Hepatocyte (in vitro differentiated cells): Measurements from ENCODE around the gene FBLN2. TPM values are rescaled to one million over a fixed set of nuclear protein-coding genes. Genes with fewer than 3 reads are reported as not detected.

ENCODE experiments used
- DNase-seq: peaks from one replicate; pipeline ENCODE4 v3.0.0-alpha.2; 2016; ENCODE audit warnings: low spot score
- H2AFZ ChIP-seq: fragments of 200-600 bp; sonication (generic); 2 replicates; pipeline ENCODE4 v1.6.0; 2016; ENCODE audit warnings: antibody characterized with exemption, mild to moderate bottlenecking
- H3K27ac ChIP-seq: fragments of 200-600 bp; sonication (generic); 2 replicates; pipeline ENCODE4 v1.5.1; 2016; ENCODE audit warnings: mild to moderate bottlenecking
- H3K27me3 ChIP-seq: fragments of 200-600 bp; sonication (generic); 2 replicates; pipeline ENCODE4 v1.6.1; 2016
- H3K36me3 ChIP-seq: fragments of 200-600 bp; sonication (generic); replicated peaks from 2 replicates; pipeline ENCODE4 v1.5.1; 2016; ENCODE audit warnings: low read depth; ENCODE audit not compliant: insufficient read depth
- H3K4me1 ChIP-seq: fragments of 200-600 bp; sonication (generic); 2 replicates; pipeline ENCODE4 v1.5.1; 2016; ENCODE audit warnings: mild to moderate bottlenecking, moderate library complexity; ENCODE audit not compliant: insufficient read depth
- H3K4me2 ChIP-seq: fragments of 200-600 bp; sonication (generic); 2 replicates; pipeline ENCODE4 v1.6.0; 2016
- H3K4me3 ChIP-seq: fragments of 200-600 bp; sonication (generic); 2 replicates; pipeline ENCODE4 v1.5.1; 2016; ENCODE audit warnings: mild to moderate bottlenecking
- H3K79me2 ChIP-seq: fragments of 200-600 bp; sonication (generic); 2 replicates; pipeline ENCODE4 v1.6.0; 2017; ENCODE audit warnings: mild to moderate bottlenecking
- H3K9me2 ChIP-seq: fragments of 200-600 bp; sonication (generic); replicated peaks from 2 replicates; pipeline ENCODE4 v1.6.0; 2017; ENCODE audit warnings: mild to moderate bottlenecking; ENCODE audit not compliant: insufficient read depth
- H3K9me3 ChIP-seq: fragments of 200-600 bp; sonication (generic); 2 replicates; pipeline ENCODE4 v1.5.1; 2016; ENCODE audit warnings: low read depth, mild to moderate bottlenecking
- H4K20me1 ChIP-seq: fragments of 200-600 bp; sonication (generic); 2 replicates; pipeline ENCODE4 v1.6.0; 2016; ENCODE audit warnings: mild to moderate bottlenecking; ENCODE audit not compliant: insufficient read depth, poor library complexity, severe bottlenecking
- CTCF ChIP-seq: fragments of 200-600 bp; sonication (generic); IDR thresholded peaks from 2 replicates; pipeline ENCODE4 v1.5.1; 2016; ENCODE audit warnings: antibody characterized with exemption, mild to moderate bottlenecking; ENCODE audit not compliant: poor library complexity
- EZH2 ChIP-seq: fragments of 200-600 bp; sonication (generic); IDR thresholded peaks from 2 replicates; pipeline ENCODE4 v1.6.1; 2016; ENCODE audit warnings: antibody characterized with exemption, mild to moderate bottlenecking, borderline replicate concordance
- EZH2phosphoT487 ChIP-seq: fragments of 200-600 bp; sonication (generic); IDR thresholded peaks from one replicate; pipeline ENCODE4 v1.6.1; 2018; ENCODE audit warnings: antibody characterized with exemption, mild to moderate bottlenecking, low read depth, moderate library complexity; ENCODE audit not compliant: unreplicated experiment, severe bottlenecking
- WGBS: methylation state at CpG from one replicate; pipeline ENCODE4 v1.1.6; 2016; ENCODE audit warnings: low lambda C conversion rate; ENCODE audit errors: missing lambda C conversion rate; 5-methylcytosine and 5-hydroxymethylcytosine counted together
- polyA plus RNA-seq: library from polyadenylated mRNA; unstranded; fragments of >200 nt; fragmentation: Nextera tagmentation; extraction: Ambion mirVana; gene quantifications from 2 replicates; pipeline ENCODE4 v1.2.1, GENCODE V29; 2016
- total RNA-seq: library from RNA; depleted of rRNA; stranded (reverse); fragments of >200 nt; gene quantifications from 2 replicates; pipeline ENCODE4 v1.2.3, GENCODE V29; 2014

FBLN2 gene
- total and polyA plus RNA-seq, 2 experiments from 2014 or later, result 75.8 to 76.2 TPM

DNA sequence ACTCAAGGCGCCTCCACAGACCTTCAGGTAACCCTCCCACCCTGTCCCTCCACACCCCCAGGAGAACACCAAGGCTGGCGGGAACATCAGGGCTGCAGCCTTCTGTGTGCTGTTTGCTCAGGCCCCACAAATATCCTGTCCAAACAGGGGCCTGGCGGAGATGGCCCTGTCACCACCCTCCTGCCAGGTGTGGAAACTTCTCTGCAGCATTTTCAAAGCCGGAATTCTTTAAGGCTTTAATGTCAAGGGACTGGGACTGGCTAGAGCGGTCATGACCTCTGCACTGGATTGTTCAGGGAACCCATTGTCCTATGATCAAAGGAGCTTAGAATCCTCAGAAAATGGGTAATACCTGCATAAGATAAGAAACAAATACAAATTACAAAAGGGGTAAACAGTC lies 46.6 kb downstream of the FBLN2 start:
- Histone ChIP-seq H3K4me2 (no peak overlapping the region), H4K20me1 (no peaks in the 10 kb centered on the region), H3K27ac (no peak overlapping the region), H2AFZ (no peak overlapping the region), H3K4me3 (no peak overlapping the region), H3K27me3 (no peaks in the 10 kb centered on the region), H3K4me1 (peaks cover 3% of the 10 kb centered on the region), H3K9me3 (no peaks in the 10 kb centered on the region), H3K36me3 (no peaks in the 10 kb centered on the region), H3K9me2 (no peaks in the 10 kb centered on the region), H3K79me2 (no peaks in the 10 kb centered on the region)
- TF ChIP-seq EZH2phosphoT487 (no peak), EZH2 (no peak), CTCF (no peak)
- DNase-seq, result no peak
- WGBS, result 48% methylated on average over 5 of the region's 5 CpGs

- Histone ChIP-seq H3K9me3 (no peaks in the 10 kb centered on the region), H3K9me2 (no peaks in the 10 kb centered on the region), H3K4me3 (no peak overlapping the region), H2AFZ (no peak overlapping the region), H3K79me2 (no peaks in the 10 kb centered on the region), H3K4me1 (peaks cover 8% of the 10 kb centered on the region), H3K4me2 (no peak overlapping the region), H3K27me3 (no peaks in the 10 kb centered on the region), H3K36me3 (no peaks in the 10 kb centered on the region), H4K20me1 (no peaks in the 10 kb centered on the region), H3K27ac (no peak overlapping the region)
- WGBS, result 94% methylated on average over 3 of the region's 3 CpGs
- DNase-seq, result no peak
- TF ChIP-seq EZH2, result no peak
- no peak for TF ChIP-seq EZH2phosphoT487
- no peak for TF ChIP-seq CTCF
Measured at GRCh38 chr3:13596426-13597205, 47.7 kb downstream of the FBLN2 start.

DNA sequence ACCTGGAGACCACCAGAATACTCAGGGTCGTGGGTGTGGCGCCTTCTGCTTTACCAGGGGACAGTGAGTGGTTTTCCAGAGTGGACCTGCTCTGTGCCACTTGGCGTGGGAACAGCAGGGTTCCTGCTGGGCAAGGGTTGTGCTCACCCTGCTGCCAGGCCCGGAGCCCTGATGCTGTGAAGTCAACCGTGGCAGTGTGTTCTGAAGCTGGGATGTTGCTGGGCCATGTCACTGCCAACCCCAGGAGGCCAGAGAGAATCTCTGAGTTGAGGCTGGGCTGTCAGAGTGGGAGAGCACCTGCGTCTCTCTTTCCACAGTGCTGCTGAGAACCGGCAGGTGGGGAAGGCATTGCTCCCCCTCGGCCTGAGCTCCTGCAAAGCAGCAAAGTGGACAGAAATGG lies 48.7 kb downstream of the FBLN2 start:
- 88% methylated on average over 8 of the region's 8 CpGs for WGBS

More for the DNA sequence above, 48.7 kb downstream of the FBLN2 start:
- no peak overlapping the region for H3K27ac ChIP-seq
- no peaks in the 10 kb centered on the region for H4K20me1 ChIP-seq
- H3K4me2 ChIP-seq, result no peak overlapping the region
- TF ChIP-seq EZH2 (no peak), EZH2phosphoT487 (no peak), CTCF (no peak)
- H3K36me3 ChIP-seq, result no peaks in the 10 kb centered on the region
- H3K9me3 ChIP-seq, result no peaks in the 10 kb centered on the region
- H3K9me2 ChIP-seq, result no peaks in the 10 kb centered on the region
- peaks cover 8% of the 10 kb centered on the region for H3K4me1 ChIP-seq
- H3K79me2 ChIP-seq, result no peaks in the 10 kb centered on the region
- DNase-seq, result no peak
- H3K4me3 ChIP-seq, result no peak overlapping the region
- no peaks in the 10 kb centered on the region for H3K27me3 ChIP-seq
- no peak overlapping the region for H2AFZ ChIP-seq
